Skeletal muscle satellite cell (primary cell): ENCODE measurements around the gene LIPT2.
A peak's percentile ranks its signal among the peaks of the same experiment; 100 is the strongest.

Source experiments
- H3K27me3 ChIP-seq: 2 replicates; pipeline ENCODE4 v1.7.0; 2013; ENCODE audit warnings: low read length; ENCODE audit not compliant: control insufficient read depth, insufficient read depth
- H3K36me3 ChIP-seq: 2 replicates; pipeline ENCODE4 v1.7.0; 2013; ENCODE audit warnings: mild to moderate bottlenecking, control low read depth, low read length; ENCODE audit not compliant: insufficient read depth
- H3K4me1 ChIP-seq: 2 replicates; pipeline ENCODE4 v1.7.0; 2013; ENCODE audit warnings: low read length; ENCODE audit not compliant: control insufficient read depth, insufficient read depth
- H3K4me2 ChIP-seq: 2 replicates; pipeline ENCODE4 v1.7.0; 2013; ENCODE audit warnings: mild to moderate bottlenecking, low read length
- H3K4me3 ChIP-seq: 2 replicates; pipeline ENCODE4 v1.7.0; 2013; ENCODE audit warnings: low read length
- H3K9ac ChIP-seq: 2 replicates; pipeline ENCODE4 v1.7.0; 2013; ENCODE audit warnings: mild to moderate bottlenecking, low read depth, low read length, moderate library complexity
- H3K9me3 ChIP-seq: replicated peaks from 2 replicates; pipeline ENCODE4 v1.7.0; 2013; ENCODE audit warnings: mild to moderate bottlenecking, control low read depth, low read length

LIPT2 gene

DNA sequence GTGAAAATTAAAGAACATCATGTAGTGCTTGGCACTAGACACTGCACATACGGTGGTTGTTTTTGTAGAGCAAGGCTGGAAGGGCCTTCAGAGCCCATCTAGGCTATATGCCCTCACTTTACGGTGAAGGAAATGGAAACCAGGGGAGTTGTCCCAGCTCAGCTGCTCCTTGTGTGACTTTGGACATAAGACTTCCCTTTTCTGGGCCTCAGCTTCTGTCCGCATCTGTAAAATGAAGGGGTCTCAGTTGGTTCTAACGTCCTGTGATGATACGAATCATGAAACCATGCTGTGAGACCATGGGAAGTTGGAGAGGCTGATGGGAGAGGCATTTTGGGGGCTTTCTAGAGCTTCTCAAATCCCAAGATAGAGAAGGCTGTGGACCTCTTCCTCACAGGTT lies 30.9 kb downstream of the LIPT2 start:
- Histone ChIP-seq H3K27me3 (peaks cover 39% of the 10 kb centered on the region), H3K36me3 (no peaks in the 10 kb centered on the region), H3K4me3 (no peak overlapping the region), H3K9me3 (no peaks in the 10 kb centered on the region), H3K9ac (no peak overlapping the region), H3K4me2 (no peak overlapping the region), H3K4me1 (peaks cover 24% of the 10 kb centered on the region)

DNA sequence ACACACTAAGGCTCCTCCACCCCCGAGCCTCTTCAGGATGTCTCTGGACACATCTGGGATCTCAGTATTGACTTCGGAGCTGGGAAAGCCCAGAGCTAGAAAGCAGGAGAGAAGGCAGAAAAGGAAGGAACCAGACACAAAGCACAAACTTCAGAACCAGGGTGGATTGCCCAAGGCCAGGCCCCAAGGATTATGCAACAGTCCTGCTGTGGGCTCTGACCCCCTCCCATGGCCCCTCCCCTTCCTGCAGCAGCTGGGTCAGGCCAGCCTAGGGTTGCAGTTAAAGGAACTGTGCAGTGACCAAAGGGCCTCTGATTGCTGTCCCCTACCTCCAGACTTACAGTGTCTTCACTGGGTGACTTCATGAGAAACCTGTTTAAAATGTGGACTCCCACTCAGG lies 31.5 kb downstream of the LIPT2 start:
- H3K36me3 ChIP-seq = no peaks in the 10 kb centered on the region
- H3K4me2 ChIP-seq = peak overlapping the region; percentile 28
- H3K9me3 ChIP-seq = no peaks in the 10 kb centered on the region
- H3K27me3 ChIP-seq = peaks cover 36% of the 10 kb centered on the region
- H3K4me3 ChIP-seq = no peak overlapping the region
- H3K4me1 ChIP-seq = peaks cover 19% of the 10 kb centered on the region
- no peak overlapping the region for H3K9ac ChIP-seq

DNA sequence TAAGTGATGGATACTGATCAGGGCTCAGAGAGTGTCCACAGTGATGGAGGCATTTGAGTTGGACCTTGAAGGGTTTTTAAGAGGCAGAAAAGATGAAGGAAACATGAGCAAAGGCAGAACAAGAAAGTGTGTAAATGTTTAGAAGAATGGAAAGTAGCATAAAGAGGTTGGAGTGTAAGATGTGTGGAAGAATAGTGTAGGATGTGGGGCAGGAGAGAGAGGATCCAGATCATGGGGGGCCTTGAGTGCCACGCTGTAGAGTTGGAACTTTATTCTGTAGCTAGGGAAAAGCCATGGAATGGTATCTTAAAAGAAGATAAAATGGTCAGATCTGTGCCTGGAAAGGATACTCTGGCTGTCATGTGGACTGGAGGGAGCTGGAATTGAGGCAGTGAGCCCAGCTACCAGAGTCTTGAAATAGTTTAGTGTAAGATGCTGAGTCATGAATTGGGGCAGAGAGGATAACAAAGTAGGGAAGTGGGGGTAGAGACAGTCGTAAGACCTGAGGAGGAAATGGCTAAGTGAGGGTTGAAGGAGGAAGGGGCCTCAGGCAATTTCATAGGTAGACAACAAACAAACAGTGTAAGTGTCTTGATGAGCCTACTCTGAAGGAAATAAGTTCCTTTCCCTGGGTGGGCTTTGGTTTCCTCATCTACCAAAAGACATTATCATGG lies 32.9 kb downstream of the LIPT2 start:
- H3K4me2 ChIP-seq = no peak overlapping the region
- no peak overlapping the region for H3K9ac ChIP-seq
- no peak overlapping the region for H3K4me3 ChIP-seq
- H3K27me3 ChIP-seq = peaks cover 23% of the 10 kb centered on the region
- H3K4me1 ChIP-seq = peaks cover 14% of the 10 kb centered on the region
- H3K36me3 ChIP-seq = no peaks in the 10 kb centered on the region
- H3K9me3 ChIP-seq = no peaks in the 10 kb centered on the region

DNA sequence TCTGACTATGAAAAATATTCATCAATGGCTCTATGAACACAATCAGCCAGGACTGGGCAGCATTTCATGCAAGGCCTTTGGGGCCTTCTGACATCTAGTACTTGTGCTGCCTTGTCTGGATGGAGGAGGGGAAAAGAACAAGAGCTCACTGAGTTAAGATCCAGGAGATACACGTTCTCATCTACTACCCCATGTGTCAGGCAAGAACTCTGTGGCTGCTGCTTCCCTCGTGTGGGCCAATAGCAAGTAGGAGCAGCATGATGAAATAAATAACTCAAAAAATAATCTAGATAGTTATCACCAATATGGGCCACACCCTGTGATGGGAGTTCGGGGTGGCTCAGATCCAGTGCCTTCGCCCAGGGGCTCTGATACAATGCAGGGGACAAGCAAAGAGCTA lies 33.5 kb downstream of the LIPT2 start:
- no peaks in the 10 kb centered on the region for H3K36me3 ChIP-seq
- peaks cover 23% of the 10 kb centered on the region for H3K27me3 ChIP-seq
- no peak overlapping the region for H3K9ac ChIP-seq
- no peak overlapping the region for H3K4me2 ChIP-seq
- H3K4me3 ChIP-seq = no peak overlapping the region
- H3K9me3 ChIP-seq = no peaks in the 10 kb centered on the region
- H3K4me1 ChIP-seq = peaks cover 14% of the 10 kb centered on the region

DNA sequence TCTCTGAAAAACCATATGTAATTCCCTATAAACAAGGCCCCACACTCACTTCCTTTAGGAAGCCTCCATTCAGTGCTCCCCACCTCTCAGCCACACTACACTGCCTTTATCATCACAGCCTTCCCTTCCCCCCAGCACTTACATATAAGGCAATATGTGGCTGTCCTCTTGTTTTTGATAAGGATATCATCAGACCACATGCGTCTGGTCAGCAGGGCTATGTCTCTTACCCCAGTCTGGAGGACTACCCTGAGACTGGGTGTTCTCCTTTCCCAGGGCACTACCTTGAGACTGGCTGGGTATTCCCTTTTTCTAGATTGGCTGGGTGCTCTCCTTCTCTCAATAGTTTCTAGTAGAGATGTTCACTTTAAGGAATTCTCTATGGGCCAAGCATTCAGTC lies 33.9 kb downstream of the LIPT2 start:
- Histone ChIP-seq H3K27me3 (peaks cover 19% of the 10 kb centered on the region), H3K9ac (no peak overlapping the region), H3K4me3 (no peak overlapping the region), H3K4me1 (peaks cover 14% of the 10 kb centered on the region), H3K9me3 (no peaks in the 10 kb centered on the region), H3K36me3 (no peaks in the 10 kb centered on the region), H3K4me2 (no peak overlapping the region)

DNA sequence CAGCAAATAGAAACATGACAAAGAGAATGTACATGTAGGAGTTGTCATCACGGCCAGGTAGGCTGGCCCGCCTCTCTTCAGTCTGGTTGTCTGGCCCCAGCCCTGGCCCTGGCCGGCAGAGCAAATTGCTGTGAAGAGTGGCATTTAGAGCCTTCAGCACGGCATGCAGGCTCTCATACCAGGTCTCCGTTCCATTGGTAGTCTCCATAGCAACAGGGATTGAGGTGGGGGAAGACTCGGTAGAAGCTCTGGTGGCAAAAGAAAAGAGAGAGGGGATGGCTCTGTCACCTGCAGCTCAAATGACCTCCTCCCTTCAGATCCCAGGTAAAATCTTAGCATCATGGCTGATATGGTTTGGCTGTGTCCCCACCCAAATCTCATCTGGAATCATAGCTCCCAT lies 36.2 kb downstream of the LIPT2 start:
- H3K9ac ChIP-seq = no peak overlapping the region
- no peaks in the 10 kb centered on the region for H3K27me3 ChIP-seq
- peaks cover 14% of the 10 kb centered on the region for H3K4me1 ChIP-seq
- no peak overlapping the region for H3K4me3 ChIP-seq
- no peak overlapping the region for H3K4me2 ChIP-seq
- H3K9me3 ChIP-seq = no peaks in the 10 kb centered on the region
- H3K36me3 ChIP-seq = no peaks in the 10 kb centered on the region

DNA sequence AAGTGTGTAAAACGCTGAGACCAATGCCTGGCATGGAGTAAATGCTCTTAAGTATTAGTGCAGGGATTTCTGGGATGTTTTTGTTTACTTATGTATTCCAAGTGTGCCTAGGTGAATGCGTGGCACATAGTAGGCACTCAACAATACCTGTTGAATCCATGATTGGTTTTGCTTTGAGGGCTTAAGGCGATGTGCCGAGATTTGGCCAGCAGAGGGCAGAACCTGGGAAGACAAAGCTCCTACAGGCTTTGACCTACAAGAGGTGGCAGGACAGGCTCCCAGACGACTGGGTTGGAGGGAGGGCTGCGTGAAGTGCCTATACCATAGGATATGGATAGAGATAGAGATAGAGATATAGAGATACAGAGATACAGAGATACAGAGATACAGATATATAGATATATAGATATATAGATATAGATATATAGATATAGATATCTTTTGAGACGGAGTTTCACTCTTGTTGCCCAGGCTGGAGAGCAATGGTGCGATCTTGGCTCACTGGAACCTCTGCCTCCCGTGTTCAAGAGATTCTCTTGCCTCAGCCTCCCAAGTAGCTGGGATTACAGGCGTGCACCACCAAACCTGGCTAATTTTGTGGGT lies 40.0 kb downstream of the LIPT2 start:
- H3K4me2 ChIP-seq = no peak overlapping the region
- H3K4me1 ChIP-seq = peaks cover 11% of the 10 kb centered on the region
- H3K36me3 ChIP-seq = no peaks in the 10 kb centered on the region
- no peaks in the 10 kb centered on the region for H3K9me3 ChIP-seq
- no peaks in the 10 kb centered on the region for H3K27me3 ChIP-seq
- no peak overlapping the region for H3K9ac ChIP-seq
- no peak overlapping the region for H3K4me3 ChIP-seq

DNA sequence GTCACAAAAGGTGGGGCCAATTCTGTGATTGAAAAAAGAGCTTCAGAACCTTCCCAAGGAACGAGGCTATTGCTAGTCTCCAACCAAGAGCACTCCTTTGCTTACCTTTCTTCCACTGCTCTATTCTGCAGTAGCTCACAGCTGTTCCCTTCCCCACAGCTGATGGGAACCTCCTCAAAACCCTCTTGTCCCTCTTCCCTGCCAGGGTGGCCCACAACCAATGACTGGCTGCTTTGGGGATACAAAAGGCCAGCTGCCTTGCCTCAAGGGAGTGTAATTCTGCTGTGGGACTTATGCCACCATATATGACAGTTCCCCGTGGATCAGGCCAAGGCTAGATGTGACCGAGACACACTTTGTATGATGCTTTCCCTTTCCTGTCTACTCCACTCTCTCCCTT lies 41.2 kb downstream of the LIPT2 start:
- no peak overlapping the region for H3K9ac ChIP-seq
- no peaks in the 10 kb centered on the region for H3K27me3 ChIP-seq
- H3K9me3 ChIP-seq = no peaks in the 10 kb centered on the region
- no peak overlapping the region for H3K4me3 ChIP-seq
- H3K4me1 ChIP-seq = peaks cover 11% of the 10 kb centered on the region
- H3K36me3 ChIP-seq = no peaks in the 10 kb centered on the region
- H3K4me2 ChIP-seq = no peak overlapping the region

DNA sequence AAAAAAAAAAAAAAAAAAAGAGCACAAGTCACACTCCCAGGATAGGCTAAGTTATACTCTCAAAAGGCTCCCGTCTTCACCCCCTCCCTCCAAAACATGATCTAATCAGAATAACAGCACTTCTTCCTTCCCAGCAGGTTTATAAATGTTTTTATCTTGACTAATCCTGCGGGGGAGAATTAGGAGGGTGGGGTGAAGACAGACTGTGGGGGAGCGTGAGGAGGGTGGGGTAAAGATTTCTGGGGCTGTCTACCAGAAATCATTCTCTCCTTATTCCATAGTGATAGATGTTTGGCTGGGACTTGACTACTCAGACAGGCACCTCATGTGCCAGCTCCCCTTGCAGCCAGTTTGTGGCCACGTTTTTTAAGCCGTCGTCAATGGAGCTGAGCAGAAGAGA lies 43.2 kb downstream of the LIPT2 start:
- no peak overlapping the region for H3K4me2 ChIP-seq

DNA sequence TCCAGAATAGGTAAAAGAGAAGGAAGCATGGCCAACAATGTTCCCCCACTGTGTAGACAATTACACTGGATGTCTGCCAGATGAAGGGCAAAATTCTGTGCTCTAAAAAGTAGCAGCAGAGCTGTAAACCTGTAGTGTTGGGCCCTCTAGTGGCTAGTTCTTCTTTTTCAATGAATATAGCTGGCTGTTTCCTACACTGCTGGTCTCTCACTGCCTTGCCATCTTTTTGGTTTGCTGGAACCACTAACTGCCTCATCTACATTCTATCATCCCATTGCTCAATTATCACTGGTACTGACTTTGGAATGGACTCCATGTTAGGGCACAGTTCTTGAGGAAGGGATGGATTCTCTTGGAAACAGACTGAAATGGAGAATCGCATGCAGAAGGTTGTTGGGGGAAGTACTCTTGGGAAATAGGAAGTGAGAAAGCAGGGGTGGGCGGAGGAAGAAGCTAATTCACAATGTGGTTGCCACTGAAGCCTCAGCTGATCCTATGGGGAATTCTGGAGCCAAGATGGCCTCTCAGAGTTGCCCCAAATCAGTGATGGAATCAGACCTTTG lies 44.1 kb downstream of the LIPT2 start:
- Histone ChIP-seq H3K9ac (no peak overlapping the region), H3K4me2 (peak overlapping the region; percentile 27), H3K36me3 (no peaks in the 10 kb centered on the region), H3K4me1 (peaks cover 11% of the 10 kb centered on the region), H3K4me3 (no peak overlapping the region), H3K9me3 (no peaks in the 10 kb centered on the region), H3K27me3 (no peaks in the 10 kb centered on the region)

More for the DNA sequence above, 43.2 kb downstream of the LIPT2 start:
- Histone ChIP-seq H3K4me3 (no peak overlapping the region), H3K9me3 (no peaks in the 10 kb centered on the region), H3K4me1 (peaks cover 11% of the 10 kb centered on the region), H3K27me3 (no peaks in the 10 kb centered on the region), H3K9ac (no peak overlapping the region), H3K36me3 (no peaks in the 10 kb centered on the region)

DNA sequence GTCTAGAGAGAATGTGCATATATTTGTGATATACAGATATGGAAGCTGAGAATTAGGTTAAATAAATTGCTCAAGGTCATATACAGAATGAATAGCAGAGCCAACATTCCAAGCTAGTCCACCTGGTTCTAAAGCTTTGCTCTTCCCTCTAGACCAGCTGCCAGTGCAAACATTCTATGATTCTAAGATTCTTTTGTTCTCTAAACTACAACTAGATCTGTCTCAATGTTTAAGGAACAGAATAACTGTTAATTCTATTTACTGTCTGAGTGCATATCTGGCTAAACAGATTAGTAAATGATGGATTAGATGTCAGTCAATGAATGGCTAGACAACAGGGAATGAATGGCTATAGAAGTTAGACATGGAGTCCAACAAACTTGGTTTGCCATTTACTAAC lies 45.8 kb downstream of the LIPT2 start:
- no peaks in the 10 kb centered on the region for H3K9me3 ChIP-seq
- no peak overlapping the region for H3K4me2 ChIP-seq
- H3K4me1 ChIP-seq = peaks cover 18% of the 10 kb centered on the region

DNA sequence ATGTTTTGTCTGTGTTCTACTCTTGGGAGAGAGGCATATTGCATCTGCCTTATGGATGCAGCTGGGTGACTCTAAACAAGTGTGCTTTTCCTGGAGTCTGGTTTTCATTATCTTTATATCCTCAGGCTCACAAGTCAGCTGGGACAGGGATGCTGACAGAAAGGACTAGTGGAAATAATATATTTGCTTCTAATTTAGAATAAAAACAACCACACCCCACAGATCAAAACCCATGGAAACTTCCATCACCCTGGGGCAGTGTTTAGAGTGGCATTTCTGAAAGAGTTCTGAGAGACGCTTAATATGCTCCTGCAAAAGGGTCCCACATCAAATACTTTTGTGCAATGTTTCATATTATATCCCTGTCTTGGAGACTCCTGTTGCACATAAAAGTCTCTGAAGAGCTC lies 47.0 kb downstream of the LIPT2 start:
- H3K36me3 ChIP-seq = no peaks in the 10 kb centered on the region
- no peak overlapping the region for H3K4me2 ChIP-seq
- H3K4me1 ChIP-seq = peaks cover 21% of the 10 kb centered on the region
- H3K9ac ChIP-seq = no peak overlapping the region
- no peaks in the 10 kb centered on the region for H3K9me3 ChIP-seq
- no peaks in the 10 kb centered on the region for H3K27me3 ChIP-seq
- H3K4me3 ChIP-seq = no peak overlapping the region

More for the DNA sequence above, 45.8 kb downstream of the LIPT2 start:
- Histone ChIP-seq H3K36me3 (no peaks in the 10 kb centered on the region), H3K4me3 (no peak overlapping the region), H3K9ac (no peak overlapping the region), H3K27me3 (no peaks in the 10 kb centered on the region)
